ENCODE results near the gene HADHA.
"Not testable (repeated sequence)": the region's sequence is repeated elsewhere in the genome, so short reads cannot be mapped to it uniquely, and the experiment has no call there.

DNA sequence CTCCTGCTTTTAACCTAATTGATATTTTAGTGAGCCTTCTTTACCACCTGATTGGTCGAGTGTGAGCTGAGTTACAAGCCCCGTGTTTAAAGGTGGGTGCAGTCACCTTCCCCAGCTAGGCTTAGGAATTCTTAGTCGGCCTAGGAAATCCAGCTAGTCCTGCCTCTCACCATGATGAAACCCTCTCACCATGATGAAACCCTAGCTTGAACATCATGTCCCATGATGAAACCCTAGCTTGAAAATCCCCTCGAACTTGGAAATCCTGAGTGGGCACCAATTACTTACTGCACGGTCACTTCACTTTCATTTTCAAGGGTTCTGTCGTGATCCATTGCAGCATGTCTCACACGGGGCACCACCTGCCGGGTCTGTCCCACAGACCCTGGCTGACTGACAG is 14.4 kb upstream of the HADHA start:
- not testable (repeated sequence) for TF ChIP-seq SUZ12 (IDR thresholded peaks at IDR 0.05; ENCODE audit: extremely low read depth, insufficient read depth, insufficient read length); YY1 (IDR thresholded peaks at IDR 0.05; ENCODE audit: insufficient read depth, insufficient read length); ZNF274 (IDR thresholded peaks at IDR 0.05; ENCODE audit: low read depth, low read length)
